HG03460 (cell line): ENCODE data around the gene WNT1.

ENCODE experiments used
- ATAC-seq: cut with Tn5 transposase; IDR thresholded peaks from one replicate; pipeline ENCODE4 v1.9.1; 2021; ENCODE audit not compliant: unreplicated experiment

The WNT1 gene

DNA sequence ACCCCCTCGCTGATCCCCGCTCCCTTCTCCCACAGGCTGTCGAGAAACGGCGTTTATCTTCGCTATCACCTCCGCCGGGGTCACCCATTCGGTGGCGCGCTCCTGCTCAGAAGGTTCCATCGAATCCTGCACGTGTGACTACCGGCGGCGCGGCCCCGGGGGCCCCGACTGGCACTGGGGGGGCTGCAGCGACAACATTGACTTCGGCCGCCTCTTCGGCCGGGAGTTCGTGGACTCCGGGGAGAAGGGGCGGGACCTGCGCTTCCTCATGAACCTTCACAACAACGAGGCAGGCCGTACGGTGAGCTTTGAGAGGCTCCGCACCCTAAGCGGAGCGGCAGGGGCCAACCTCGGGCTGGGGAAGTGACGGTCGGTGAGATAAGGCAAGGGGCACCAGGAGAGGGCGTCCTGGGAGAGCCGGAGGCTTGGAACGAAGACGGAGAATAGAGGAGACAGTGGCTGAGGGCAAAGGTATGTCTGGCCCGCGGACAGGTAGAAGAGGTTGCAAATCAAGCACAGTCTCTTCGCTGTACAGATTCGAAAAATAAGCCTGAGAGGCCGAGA is 2.3 kb downstream of the WNT1 start:
- ATAC-seq: no peak

DNA sequence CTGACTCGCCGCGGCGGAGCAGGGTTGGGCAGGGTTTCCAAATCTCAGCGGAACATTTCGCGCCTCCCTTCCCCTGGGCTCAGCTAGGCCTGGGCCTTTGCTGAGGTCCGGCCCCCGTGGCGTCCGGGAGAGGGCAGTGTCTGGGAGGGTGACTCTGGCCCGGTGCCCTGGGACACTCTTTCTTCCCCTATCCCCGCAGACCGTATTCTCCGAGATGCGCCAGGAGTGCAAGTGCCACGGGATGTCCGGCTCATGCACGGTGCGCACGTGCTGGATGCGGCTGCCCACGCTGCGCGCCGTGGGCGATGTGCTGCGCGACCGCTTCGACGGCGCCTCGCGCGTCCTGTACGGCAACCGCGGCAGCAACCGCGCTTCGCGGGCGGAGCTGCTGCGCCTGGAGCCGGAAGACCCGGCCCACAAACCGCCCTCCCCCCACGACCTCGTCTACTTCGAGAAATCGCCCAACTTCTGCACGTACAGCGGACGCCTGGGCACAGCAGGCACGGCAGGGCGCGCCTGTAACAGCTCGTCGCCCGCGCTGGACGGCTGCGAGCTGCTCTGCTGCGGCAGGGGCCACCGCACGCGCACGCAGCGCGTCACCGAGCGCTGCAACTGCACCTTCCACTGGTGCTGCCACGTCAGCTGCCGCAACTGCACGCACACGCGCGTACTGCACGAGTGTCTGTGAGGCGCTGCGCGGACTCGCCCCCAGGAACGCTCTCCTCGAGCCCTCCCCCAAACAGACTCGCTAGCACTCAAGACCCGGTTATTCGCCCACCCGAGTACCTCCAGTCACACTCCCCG is 3.0 kb downstream of the WNT1 start:
- no peak for ATAC-seq

DNA sequence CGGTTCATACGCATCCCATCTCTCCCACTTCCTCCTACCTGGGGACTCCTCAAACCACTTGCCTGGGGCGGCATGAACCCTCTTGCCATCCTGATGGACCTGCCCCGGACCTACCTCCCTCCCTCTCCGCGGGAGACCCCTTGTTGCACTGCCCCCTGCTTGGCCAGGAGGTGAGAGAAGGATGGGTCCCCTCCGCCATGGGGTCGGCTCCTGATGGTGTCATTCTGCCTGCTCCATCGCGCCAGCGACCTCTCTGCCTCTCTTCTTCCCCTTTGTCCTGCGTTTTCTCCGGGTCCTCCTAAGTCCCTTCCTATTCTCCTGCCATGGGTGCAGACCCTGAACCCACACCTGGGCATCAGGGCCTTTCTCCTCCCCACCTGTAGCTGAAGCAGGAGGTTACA is 3.6 kb downstream of the WNT1 start:
- ATAC-seq: no peak

DNA sequence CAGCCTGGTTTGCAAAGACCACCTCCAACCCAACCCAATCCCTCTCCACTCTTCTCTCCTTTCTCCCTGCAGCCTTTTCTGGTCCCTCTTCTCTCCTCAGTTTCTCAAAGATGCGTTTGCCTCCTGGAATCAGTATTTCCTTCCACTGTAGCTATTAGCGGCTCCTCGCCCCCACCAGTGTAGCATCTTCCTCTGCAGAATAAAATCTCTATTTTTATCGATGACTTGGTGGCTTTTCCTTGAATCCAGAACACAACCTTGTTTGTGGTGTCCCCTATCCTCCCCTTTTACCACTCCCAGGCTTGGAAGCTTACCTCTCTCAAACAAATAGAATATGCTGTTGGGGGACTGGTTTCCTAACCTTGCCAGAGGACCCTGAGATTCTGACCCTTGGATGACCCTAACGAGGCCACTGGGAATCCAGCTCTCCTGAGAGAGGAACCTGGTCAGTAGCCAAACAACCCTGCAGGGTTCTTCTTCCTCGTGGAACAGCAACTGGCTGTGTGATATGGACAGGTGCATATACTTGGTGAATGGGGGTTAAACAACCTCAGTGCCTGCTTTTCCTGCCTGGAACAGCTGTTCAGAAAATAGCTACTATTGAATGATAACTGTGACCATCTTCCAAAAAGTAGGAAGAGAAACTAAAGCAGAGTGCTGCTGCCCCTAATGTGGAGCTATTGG is 4.4 kb downstream of the WNT1 start:
- ATAC-seq: no peak

DNA sequence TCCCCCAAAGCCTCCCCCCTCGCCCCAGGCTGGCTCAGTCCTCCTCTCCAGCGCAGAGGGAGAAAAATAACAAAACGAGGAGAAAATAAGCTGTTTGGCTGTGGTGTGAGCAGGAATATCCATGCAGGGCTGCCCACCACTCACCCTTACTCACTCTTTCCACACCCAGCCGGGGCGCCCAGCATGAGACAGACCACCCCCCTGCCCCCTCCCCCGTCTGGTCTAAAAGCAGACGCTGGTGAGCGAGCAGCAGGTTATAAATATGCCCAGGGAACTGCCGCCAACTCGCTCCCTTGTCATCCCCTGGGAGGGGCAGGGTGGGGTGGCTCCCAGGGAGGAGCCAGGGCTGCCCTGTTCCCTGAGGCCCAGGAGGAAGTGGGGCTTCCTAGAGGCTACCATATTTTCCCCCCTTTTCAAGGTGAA is 7.4 kb downstream of the WNT1 start:
- ATAC-seq: no peak

DNA sequence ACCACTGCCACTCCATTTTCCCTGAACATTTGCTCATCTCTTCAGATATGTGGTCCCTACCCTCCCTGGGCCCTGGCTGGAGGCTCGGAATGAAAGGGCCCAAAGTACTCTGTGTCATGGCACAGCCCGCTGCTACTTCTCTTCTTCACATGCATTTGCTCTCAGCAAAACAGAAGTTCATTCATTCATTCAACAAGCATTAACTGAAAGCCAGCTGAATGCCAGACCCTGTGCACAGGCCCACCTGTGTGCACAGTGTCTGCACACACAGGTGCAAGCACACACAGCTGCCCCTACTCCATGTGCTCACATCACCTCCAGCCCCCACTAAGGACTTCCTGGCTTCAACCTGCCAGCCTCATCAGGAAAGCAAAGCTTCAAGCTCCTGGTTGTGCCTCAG is 7.8 kb downstream of the WNT1 start:
- no peak for ATAC-seq

DNA sequence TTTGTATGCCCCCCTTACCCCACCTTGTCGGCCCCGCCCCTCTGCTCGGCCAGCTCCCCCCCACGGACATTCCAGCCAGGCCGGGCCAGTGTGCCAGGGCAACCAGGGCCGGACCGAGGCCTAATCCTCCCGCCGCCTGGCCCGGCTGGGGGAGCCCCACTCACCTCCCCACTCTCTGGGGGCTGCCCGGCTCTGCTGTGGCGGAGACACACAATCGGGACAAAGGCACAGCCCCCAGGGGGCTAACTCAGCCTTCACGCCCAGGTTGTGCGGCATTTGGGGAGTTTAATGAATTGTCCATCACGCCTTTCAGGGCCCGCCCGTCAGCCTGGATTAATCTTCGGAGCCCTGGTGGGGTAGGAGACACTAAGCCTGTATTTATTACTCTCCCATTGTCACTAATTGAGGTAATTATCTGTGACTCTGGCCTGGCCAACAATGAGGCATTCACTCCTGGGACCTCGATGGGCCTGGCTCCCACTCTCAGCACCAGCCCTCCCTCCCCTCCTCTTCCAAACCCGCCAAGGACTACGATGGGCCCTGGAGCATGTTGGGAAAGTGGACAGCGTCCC is 8.7 kb downstream of the WNT1 start:
- no peak for ATAC-seq

DNA sequence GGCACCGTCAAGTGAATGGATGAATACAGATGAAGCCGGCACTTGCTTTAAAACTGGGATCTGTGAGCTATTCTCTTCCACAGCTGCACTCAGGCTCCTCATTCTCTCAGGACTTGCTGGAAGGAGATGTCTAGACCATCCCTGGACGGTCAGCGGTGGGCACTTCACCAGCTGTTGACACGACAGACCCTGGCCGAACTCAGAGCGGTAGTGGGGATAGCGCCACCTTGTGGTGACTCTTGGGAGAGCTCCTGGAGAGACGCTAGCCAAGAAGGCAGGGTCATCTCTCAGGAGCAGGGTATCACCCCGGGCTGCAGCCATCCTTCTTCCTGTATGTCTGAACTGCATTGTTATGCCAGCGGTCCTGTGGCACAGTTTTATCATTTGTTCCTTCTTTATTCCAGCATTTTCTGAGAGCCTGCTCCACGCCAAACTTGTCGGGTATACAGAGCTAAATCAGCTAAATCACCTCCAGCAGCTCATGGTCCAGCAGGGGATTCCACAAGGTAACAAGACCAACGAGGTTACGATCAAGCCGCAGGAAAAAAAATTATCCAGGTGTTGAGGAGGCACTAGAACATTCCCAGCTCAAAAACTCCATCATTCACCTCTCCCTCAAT is 10.0 kb downstream of the WNT1 start:
- ATAC-seq: no peak

DNA sequence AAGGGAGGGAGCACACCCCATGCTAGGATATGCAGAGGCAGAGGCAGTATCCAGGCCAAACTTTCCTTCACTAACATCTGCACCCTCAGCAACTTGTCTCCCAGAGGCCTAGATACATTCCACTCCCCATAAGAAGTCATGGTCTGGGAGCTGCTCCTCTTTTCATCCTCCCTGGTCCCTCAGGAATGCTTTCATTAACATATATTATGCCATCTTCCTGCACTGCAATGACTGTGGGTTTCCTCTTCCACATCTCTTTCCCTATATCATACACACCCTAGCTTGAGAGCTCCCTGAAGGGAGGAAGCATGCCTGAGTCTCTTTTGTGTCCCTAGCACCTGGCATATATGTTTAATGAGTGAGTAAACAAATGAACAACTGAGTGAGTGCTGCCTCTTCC is 12.4 kb downstream of the WNT1 start:
- ATAC-seq: no peak

DNA sequence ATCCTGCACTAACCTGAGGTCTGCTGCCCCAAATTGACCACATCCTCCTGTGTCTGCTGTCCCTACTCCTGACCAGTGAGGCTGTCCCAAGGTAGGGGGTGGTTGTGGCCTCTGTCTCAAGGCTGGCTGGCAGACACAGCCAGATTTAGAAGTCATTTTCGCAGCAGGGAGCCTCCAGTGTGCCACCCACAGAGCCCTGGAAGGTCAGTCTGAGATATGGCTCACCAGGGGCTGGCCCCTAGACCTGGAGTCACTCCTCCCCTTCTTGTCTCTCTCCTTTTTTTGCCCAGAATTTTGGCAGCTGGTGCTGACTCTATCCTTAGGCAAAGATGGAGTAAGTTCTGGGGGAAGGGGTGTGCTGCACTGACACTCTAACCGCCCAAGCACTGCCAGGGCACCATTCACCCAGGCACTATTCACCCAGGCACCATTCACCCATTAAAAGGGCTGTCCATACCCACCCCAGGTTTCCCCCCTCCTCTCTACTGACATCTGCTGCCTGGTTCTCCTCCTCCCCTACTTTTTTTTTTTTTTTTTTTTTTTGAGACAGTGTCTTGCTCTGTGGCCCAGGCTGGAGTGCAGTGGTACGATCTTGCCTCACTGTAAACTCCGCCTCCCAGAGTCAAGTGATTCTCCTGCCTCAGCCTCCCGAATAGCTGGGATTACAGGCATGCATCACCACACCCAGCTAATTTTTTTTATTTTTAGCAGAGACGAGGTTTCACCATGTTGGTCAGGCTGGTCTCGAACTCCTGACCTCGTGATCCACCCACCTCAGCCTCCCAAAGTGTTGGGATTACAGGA is 13.3 kb downstream of the WNT1 start:
- ATAC-seq: no peak

DNA sequence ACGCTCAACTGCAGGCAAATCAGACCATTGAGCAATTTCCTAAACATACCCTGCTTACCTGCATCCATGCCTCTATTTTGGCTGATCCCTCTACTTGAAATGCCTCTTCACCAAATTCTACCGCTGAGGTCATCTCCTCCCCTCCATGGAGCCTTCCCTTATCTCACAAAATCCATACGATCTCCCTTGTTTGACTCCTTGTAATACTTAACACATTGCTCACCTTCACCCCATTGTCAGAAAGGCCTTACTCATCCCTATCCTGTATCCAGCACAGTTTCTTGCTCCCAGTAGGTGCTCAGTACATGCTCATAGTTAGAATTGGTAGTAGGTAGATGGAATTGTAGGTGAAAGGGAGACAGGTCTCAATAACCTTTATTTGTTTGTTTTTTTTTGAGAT is 15.7 kb downstream of the WNT1 start:
- no peak for ATAC-seq

DNA sequence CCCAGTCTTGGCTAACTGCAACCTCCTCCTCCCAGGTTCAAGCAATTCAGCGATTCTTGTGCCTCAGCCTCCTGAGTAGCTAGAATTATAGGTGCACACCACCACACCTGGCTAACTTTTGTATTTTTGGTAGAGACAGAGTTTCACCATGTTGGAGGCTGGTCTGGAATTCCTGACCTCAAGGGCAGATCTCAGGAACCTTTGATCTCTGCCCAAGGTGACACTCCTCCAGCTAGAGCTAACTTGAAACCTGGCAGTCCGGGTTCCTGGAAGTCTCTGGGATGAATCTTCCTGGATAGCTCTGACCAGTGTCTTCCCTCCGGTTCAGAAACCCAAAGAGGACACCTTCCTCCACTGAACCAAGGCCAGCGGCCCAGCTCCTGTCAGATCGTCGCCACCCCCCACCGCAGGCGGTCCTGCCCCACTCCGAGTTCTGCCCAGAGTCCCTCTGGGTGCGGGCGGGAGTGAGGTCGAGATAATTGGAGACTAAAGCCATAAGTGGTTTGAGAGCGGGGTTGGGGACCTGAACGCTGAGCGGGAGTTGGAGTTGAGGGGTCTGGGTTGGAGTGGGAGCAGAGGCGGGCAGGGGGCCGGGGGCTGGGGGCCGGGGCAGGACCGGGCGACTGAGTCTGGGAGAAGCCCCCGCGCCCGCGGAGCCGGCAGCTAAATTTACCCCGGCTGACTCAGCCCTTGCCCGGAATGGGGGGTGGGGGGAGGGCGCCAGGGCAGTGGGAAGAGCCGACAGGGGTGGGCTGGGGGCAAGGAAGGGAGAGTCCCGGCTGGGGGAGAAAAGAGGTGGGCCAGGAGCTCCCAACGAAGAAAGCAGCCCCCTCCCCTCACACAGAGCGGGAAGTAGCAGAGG is 16.3 kb downstream of the WNT1 start:
- ATAC-seq: no peak

DNA sequence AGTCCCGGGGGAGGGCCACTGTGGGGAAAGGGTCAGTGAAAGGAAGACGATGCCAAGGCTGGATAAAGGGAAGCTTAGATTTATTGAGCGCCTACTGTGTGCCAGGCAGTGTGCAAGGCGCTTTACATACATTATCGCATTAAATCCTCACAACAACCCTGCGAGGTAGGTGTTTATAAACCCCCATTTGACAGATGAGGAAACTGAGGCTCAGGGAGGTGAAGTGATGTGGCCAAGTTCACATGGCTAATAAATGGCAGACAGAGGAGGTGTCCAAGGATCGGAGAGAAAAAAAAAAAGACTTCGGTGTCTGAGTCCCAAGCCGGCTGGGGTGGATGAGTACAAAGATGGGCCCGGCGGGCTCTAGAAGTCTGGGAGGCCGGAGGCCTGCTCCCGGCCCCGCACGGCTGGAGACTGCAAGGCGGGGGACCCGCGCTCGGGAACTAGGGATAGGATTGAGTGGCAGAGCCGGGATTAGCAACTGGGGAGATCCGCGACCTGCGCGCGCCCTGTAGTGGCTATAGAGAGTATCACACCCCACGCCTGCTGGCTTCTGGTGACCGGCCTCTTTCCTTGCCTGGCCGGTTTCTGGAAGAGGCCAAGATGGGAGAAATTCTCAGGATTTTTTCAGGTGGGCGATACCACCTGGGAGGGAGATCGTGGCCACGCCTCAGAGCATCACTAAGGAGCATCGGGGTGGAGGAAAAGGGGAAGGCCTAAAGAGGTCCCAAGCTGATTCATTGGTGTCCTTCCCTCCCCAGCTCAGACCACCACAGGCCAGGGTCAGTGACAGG is 17.2 kb downstream of the WNT1 start:
- ATAC-seq: no peak

DNA sequence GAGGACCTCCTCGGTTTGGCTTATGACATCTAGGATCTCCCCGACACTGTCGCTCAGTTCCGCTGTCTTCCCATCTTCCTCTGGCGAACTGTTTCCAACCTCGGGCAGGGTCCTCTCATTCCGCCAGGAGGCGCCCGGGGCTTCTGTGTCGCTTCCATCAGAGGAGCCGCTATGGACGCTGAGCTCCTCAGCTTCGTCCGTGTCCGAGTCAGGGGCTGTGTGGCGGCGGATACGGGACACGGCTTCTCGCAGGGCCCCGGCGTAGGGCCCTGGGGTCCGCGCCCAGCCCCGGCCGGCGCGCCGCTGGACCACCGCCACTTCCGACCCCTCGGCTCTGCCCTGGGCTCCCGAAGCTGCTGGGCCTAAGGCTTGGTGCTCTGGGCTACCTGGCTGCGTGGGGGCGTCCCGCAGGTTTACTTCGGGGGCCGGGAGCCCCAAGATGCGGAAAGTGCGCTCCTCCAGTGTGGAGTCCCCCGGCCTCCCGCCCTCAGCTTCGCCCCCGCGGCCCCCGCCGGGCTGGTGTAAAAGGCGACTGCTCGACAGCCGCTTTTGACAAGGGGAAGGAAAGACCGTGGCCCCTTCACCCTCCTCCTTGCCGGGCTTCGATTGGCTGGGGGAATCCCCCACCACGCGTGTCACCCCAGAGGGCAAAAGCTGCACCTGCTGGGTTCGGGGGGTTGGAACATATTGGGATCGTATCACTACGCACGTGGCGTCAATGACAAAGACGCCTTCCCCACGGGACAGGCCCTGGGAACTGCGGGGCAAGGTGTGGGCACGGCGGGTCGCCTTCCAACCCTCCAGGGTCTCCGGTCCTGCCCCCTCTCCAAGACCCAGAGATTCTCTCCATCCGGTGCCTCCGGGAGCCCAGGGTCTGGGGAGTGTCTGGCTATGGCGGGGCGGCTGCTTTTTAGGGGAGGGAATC is 18.9 kb downstream of the WNT1 start:
- ATAC-seq: no peak

DNA sequence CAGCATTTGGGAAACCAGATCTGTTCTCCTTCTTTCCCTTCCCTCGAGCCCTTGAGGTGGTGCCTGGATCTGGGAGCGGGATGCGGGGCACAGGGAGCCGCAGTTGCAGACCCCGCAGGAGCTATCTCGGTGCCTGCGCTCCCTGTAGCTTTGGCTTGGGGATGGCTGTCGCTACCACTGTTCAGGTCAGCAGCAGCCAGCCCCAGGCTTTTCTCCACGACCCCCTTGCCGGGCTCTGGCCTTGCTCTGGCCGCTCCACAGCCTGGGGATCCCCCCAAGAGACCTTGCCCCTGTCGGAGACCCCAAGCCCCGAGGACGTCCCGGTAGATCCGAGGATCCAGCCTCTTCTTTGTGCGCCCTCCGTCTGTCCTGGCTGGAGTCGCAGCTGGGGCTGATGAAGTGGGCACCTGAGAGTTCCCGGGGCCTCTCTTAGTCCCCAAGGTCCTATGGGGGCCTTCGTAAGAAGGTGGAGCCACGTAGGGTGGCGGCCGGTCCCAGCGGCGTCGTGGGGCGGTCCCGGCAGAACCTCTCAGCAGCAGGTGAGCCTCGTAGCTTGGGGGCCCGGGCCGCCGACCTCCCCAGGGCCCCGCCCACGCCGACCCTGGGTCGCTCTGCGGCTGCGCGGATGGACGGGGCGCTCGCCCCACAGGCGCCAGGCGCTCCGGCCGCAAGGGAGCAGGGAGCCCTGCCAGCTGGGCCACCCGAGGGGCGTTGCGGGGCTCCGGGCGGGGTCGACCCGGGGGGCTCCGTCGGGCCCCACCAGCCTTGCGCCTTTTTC is 19.8 kb downstream of the WNT1 start:
- ATAC-seq: no peak

DNA sequence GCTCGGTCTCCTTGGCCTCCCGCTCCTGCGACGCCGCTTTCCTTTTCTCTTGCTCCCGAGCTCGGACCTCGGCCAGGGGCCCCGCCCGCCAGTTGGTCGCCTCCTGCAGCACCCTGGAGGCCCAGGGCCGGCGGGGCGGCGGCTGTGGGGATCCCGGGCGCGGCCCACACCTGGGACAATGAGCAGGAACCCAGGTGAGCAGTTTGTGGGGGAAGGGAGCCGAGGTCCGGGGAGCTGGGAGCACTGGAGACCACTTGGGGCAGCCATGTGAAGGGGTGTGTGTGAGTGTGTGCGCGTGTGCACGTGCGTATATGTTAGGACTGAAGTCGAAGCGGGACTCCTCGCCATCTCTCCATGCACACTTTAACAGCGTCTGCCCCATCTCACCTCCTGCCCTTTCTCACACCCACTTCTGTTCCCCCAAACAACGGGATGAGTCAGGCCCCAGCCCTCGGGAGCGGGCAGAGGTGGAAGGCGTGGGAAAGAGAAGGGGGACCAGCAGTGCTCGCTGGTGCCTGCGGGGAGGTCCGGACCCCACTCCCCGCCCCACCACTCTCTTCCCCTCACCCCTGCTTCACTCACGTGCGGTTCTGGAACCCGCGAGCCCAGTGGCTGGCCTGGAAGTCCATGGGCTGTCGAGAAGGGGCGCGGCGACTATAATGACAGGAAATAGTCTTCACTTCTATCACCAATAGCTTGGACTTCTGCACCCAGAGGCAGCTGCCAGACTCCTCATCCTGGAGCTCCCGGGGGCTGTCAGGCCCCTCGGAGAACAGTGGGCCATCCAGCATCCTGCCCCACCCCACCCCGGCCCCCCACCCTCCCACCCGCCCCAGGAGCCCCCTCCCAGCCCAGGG is 20.6 kb downstream of the WNT1 start:
- ATAC-seq: no peak
